HCT116 (cell line): Measurements from ENCODE around the gene EFL1. TPM values are rescaled to one million over a fixed set of nuclear protein-coding genes. Genes with fewer than 3 reads are reported as not detected.

Source experiments
- ATAC-seq: fragments of 200-7000 bp; cut with Tn5 transposase; 2 replicates; pipeline ENCODE4 v1.9.1; 2020; ENCODE audit warnings: mild to moderate bottlenecking, moderate library complexity
- BruUV-seq: library from RNA; stranded (reverse); fragments of 400-500 nt; replicated peaks from 2 replicates; lab custom pipeline; 2021; lab: Mats Ljungman, UMichigan
- CTCF ChIA-PET: fragments of 300-600 bp; sonication (Branson Sonifier 250); formaldehyde crosslinking; loops from one replicate; lab custom pipeline; 2021; ENCODE audit warnings: antibody characterized with exemption; lab: Charles Lee
- POLR2A ChIA-PET: fragments of 300-600, 350-600 bp; sonication (Branson Sonifier 250); formaldehyde crosslinking; loops from one replicate; lab custom pipeline; 2021; ENCODE audit warnings: antibody characterized with exemption; lab: Charles Lee
- RAD21 ChIA-PET, 2 experiments: fragments of 300-600 bp; sonication (Branson Sonifier 250); formaldehyde crosslinking; loops; one replicate each; lab custom pipeline; 2023; ENCODE audit warnings: low total read pairs in 2 of 2; ENCODE audit not compliant: uncharacterized antibody in 2 of 2, unreplicated experiment in 2 of 2, low non-redundant PET in 1 of 2; lab: Charles Lee
- DNase-seq: peaks from one replicate; pipeline ENCODE4 v3.0.0-alpha.2; 2010; ENCODE audit warnings: low read depth, low spot score
- H2AFZ ChIP-seq: fragments of 200-600 bp; shearing (Covaris generic), sonication (generic); 2 replicates; pipeline ENCODE4 v1.6.1; 2017; ENCODE audit warnings: low read depth, mixed run types, mixed read lengths, antibody characterized with exemption, low read length; ENCODE audit not compliant: poor library complexity, severe bottlenecking
- H3K27ac ChIP-seq: 2 replicates; pipeline ENCODE4 v1.5.1; 2012; ENCODE audit warnings: low read depth, low read length
- H3K27me3 ChIP-seq: fragments of 200-600 bp; sonication (generic); 2 replicates; pipeline ENCODE4 v1.6.1; 2016; ENCODE audit warnings: mixed run types, low read length, mixed read lengths; ENCODE audit not compliant: insufficient read depth
- H3K36me3 ChIP-seq, 2 experiments: fragments of 200-500 bp in 1 of 2; fragments of 200-600 bp in 1 of 2; sonication (Bioruptor generic) in 1 of 2; sonication (generic) in 1 of 2; 2 replicates each; pipeline versions ENCODE4 v1.5.1 to v1.6.1; 2014 to 2016; ENCODE audit warnings: low read length in 2 of 2, inconsistent platforms in 1 of 2, mixed read lengths in 1 of 2, mixed run types in 1 of 2; ENCODE audit not compliant: insufficient read depth in 2 of 2, control insufficient read depth in 1 of 2
- H3K4me1 ChIP-seq, 2 experiments: fragments of 200-600 bp in 1 of 2; sonication (generic) in 1 of 2; 2 replicates each; pipeline versions ENCODE4 v1.5.1 to v1.6.1; 2012 to 2017; ENCODE audit warnings: low read length in 2 of 2, inconsistent platforms in 1 of 2, mild to moderate bottlenecking in 1 of 2, mixed read lengths in 1 of 2, mixed run types in 1 of 2, moderate library complexity in 1 of 2; ENCODE audit not compliant: insufficient read depth in 2 of 2, control insufficient read depth in 1 of 2
- H3K4me2 ChIP-seq: fragments of 200-600 bp; sonication (generic); 2 replicates; pipeline ENCODE4 v1.6.1; 2017; ENCODE audit warnings: mixed run types, low read length, mixed read lengths
- H3K4me3 ChIP-seq, 2 experiments: fragments of 200-600 bp in 1 of 2; sonication (generic) in 1 of 2; replicated peaks in 1 of 2; 2 replicates each; pipeline ENCODE4 v1.5.1; 2011 to 2016; ENCODE audit warnings: low read length in 2 of 2, control low read depth in 1 of 2, low read depth in 1 of 2, mild to moderate bottlenecking in 1 of 2, mixed read lengths in 1 of 2, mixed run types in 1 of 2
- H3K79me2 ChIP-seq: fragments of 200-600 bp; sonication (generic); 2 replicates; pipeline ENCODE4 v1.6.1; 2017; ENCODE audit warnings: mild to moderate bottlenecking, mixed run types, low read length, moderate library complexity, mixed read lengths; ENCODE audit not compliant: insufficient read depth
- H3K9ac ChIP-seq: fragments of 200-600 bp; sonication (generic); 2 replicates; pipeline ENCODE4 v1.6.1; 2016; ENCODE audit warnings: low read length, mixed read lengths
- H3K9me2 ChIP-seq: fragments of 200-600 bp; sonication (generic), shearing (Covaris generic); 2 replicates; pipeline ENCODE4 v1.6.1; 2017; ENCODE audit warnings: mixed run types, mild to moderate bottlenecking, moderate library complexity; ENCODE audit not compliant: insufficient read depth
- H3K9me3 ChIP-seq, 2 experiments: fragments of 200-500 bp in 1 of 2; fragments of 200-600 bp in 1 of 2; sonication (Bioruptor generic) in 1 of 2; sonication (generic) in 1 of 2; 2 replicates each; pipeline ENCODE4 v1.6.1; 2014 to 2017; ENCODE audit warnings: low read length in 2 of 2, mixed read lengths in 2 of 2, inconsistent platforms in 1 of 2, low read depth in 1 of 2, mild to moderate bottlenecking in 1 of 2, mixed run types in 1 of 2, moderate library complexity in 1 of 2; ENCODE audit not compliant: control insufficient read depth in 1 of 2, insufficient read depth in 1 of 2
- H4K20me1 ChIP-seq: fragments of 200-600 bp; sonication (generic), shearing (Covaris generic); 2 replicates; pipeline ENCODE4 v1.6.1; 2017; ENCODE audit warnings: mixed run types, mild to moderate bottlenecking, moderate library complexity; ENCODE audit not compliant: insufficient read depth
- ATF3 ChIP-seq: IDR thresholded peaks from 2 replicates; pipeline ENCODE4 v1.6.1; 2012
- CBX3 ChIP-seq: IDR thresholded peaks from 2 replicates; pipeline ENCODE4 v1.6.1; 2012; ENCODE audit warnings: low read depth
- CEBPB ChIP-seq: IDR thresholded peaks from 2 replicates; pipeline ENCODE4 v1.6.1; 2012; ENCODE audit warnings: low read depth
- CTCF ChIP-seq, 3 experiments: fragments of 200-600 bp in 1 of 3; sonication (generic) in 1 of 3; IDR thresholded peaks in 2 of 3; conservative IDR thresholded peaks in 1 of 3; 2 replicates each; pipeline ENCODE4 v1.5.1; 2012 to 2017; ENCODE audit warnings: low read depth in 2 of 3, low read length in 2 of 3, antibody characterized with exemption in 1 of 3, borderline replicate concordance in 1 of 3, control low read depth in 1 of 3, mild to moderate bottlenecking in 1 of 3, mixed read lengths in 1 of 3, mixed run types in 1 of 3, moderate library complexity in 1 of 3; ENCODE audit not compliant: insufficient read depth in 1 of 3
- EGR1 ChIP-seq: IDR thresholded peaks from 2 replicates; pipeline ENCODE4 v1.6.1; 2012; ENCODE audit warnings: low read depth
- ELF1 ChIP-seq: IDR thresholded peaks from 2 replicates; pipeline ENCODE4 v1.6.1; 2012; ENCODE audit warnings: low read depth, borderline replicate concordance
- EZH2phosphoT487 ChIP-seq: fragments of 200-600 bp; IDR thresholded peaks from 2 replicates; pipeline ENCODE4 v1.6.1; 2018; ENCODE audit warnings: antibody characterized with exemption, borderline replicate concordance
- FOSL1 ChIP-seq: IDR thresholded peaks from 2 replicates; pipeline ENCODE4 v1.6.1; 2012; ENCODE audit warnings: low read depth
- JUND ChIP-seq: IDR thresholded peaks from 2 replicates; pipeline ENCODE4 v1.6.1; 2012
- MAX ChIP-seq: IDR thresholded peaks from 2 replicates; pipeline ENCODE4 v1.6.1; 2012
- POLR2A ChIP-seq: IDR thresholded peaks from 2 replicates; pipeline ENCODE4 v1.7.0; 2011; ENCODE audit warnings: borderline replicate concordance; ENCODE audit not compliant: insufficient read depth, insufficient read length; ENCODE audit errors: extremely low read depth
- RAD21 ChIP-seq: IDR thresholded peaks from 2 replicates; pipeline ENCODE4 v1.6.1; 2012; ENCODE audit warnings: low read depth, mild to moderate bottlenecking
- SIN3A ChIP-seq: IDR thresholded peaks from 2 replicates; pipeline ENCODE4 v1.6.1; 2012; ENCODE audit warnings: low read depth
- SP1 ChIP-seq: IDR thresholded peaks from 2 replicates; pipeline ENCODE4 v1.6.1; 2012; ENCODE audit warnings: low read depth
- TCF7L2 ChIP-seq: IDR thresholded peaks from 2 replicates; pipeline ENCODE4 v1.7.0; 2011; ENCODE audit warnings: borderline replicate concordance, inconsistent platforms; ENCODE audit not compliant: insufficient read depth, insufficient read length; ENCODE audit errors: extremely low read depth
- YY1 ChIP-seq: IDR thresholded peaks from 2 replicates; pipeline ENCODE4 v1.6.1; 2011; ENCODE audit warnings: low read length, low read depth, moderate library complexity, mild to moderate bottlenecking; ENCODE audit not compliant: insufficient replicate concordance; ENCODE audit errors: extremely low read depth
- ZBTB33 ChIP-seq: IDR thresholded peaks from 2 replicates; pipeline ENCODE4 v1.6.1; 2011; ENCODE audit warnings: mild to moderate bottlenecking, low read length, moderate library complexity; ENCODE audit not compliant: insufficient replicate concordance; ENCODE audit errors: extremely low read depth
- intact Hi-C: fragments of 100-400 bp; cut with micrococcal nuclease; formaldehyde crosslinking; loops from 2 replicates; pipeline ENCODE4 v1.10.0; 2022
- total RNA-seq: library from RNA; stranded (reverse); gene quantifications from one replicate; pipeline ENCODE4 v1.2.1, GENCODE V29; 2021; ENCODE audit not compliant: unreplicated experiment

EFL1 gene
- total RNA-seq, 1 experiment from 2014 or later: 12.7 TPM

- Histone ChIP-seq H3K9ac (no peak overlapping the region), H3K27me3 (no peaks in the 10 kb centered on the region), H3K9me2 (no peaks in the 10 kb centered on the region), H3K4me3 (no peak overlapping the region), H4K20me1 (no peaks in the 10 kb centered on the region), H3K27ac (no peak overlapping the region), H3K9me3 (no peaks in the 10 kb centered on the region), H2AFZ (no peak overlapping the region), H3K36me3 (no peaks in the 10 kb centered on the region), H3K4me2 (no peak overlapping the region), H3K79me2 (no peaks in the 10 kb centered on the region), H3K4me1 (no peaks in the 10 kb centered on the region)
- CTCF ChIA-PET: no interaction called here
- POLR2A ChIA-PET: no interaction called here
- intact Hi-C loops: no loop called here
- TF ChIP-seq SIN3A (no peak), SP1 (no peak), TCF7L2 (no peak)
- no peak for DNase-seq
- RAD21 ChIA-PET: no interaction called here
- no peak for ATAC-seq
- no TSS peak for BruUV-seq
Observed at GRCh38 chr15:82165948-82166376, 96.6 kb downstream of the EFL1 start.

- Histone ChIP-seq H3K4me1 (peaks cover 0 to 8% of the 10 kb centered on the region in 2 experiments; a peak in 3 of 4 replicates), H3K4me3 (no peak overlapping the region), H3K36me3 (no peaks in the 10 kb centered on the region), H3K9ac (no peak overlapping the region), H3K9me3 (no peaks in the 10 kb centered on the region), H3K79me2 (no peaks in the 10 kb centered on the region), H4K20me1 (no peaks in the 10 kb centered on the region), H3K27me3 (no peaks in the 10 kb centered on the region), H2AFZ (no peak overlapping the region), H3K4me2 (0 out of 2 replicates have a peak overlapping the region, but pooled peaks have one; percentile 3), H3K27ac (no peak overlapping the region), H3K9me2 (no peaks in the 10 kb centered on the region)
- ChIA-PET CTCF (interaction anchor here (1.4 kb wide), 1 partner anchor 52 kb away, joined by 3 read pairs; no protein-coding TSS in a partner anchor), RAD21 (no interaction called here), POLR2A (no interaction called here)
- no TSS peak for BruUV-seq
- intact Hi-C loops: no loop called here
- peak; percentile 43 for DNase-seq
- ATAC-seq: peak; percentile 84
- TF ChIP-seq ELF1 (no peak), EZH2phosphoT487 (no peak), TCF7L2 (no peak), POLR2A (no peak), EGR1 (no peak), CBX3 (0 out of 2 replicates have a peak, but pooled peaks have one; percentile 22), CEBPB (no peak), SP1 (no peak), MAX (no peak), RAD21 (no peak), CTCF (IDR thresholded peaks at IDR 0.05 in 2 of 3, conservative IDR thresholded peaks at IDR 0.05 in 1 of 3; ENCODE audit: borderline replicate concordance in 1 of 3, insufficient read depth in 1 of 3, low read depth in 2 of 3, low read length in 2 of 3) (no peak), ZBTB33 (no peak), SIN3A (no peak), FOSL1 (peak; percentile 32; the same call in 1 of the 2 replicates), ATF3 (no peak), YY1 (no peak), JUND (0 out of 2 replicates have a peak, but pooled peaks have one; percentile 4)
Observed at GRCh38 chr15:82159922-82160321, 102.6 kb downstream of the EFL1 start.
